HK-2 (cell line): ENCODE data around the gene METTL26.

Experiments
- DNase-seq: peaks from one replicate; pipeline ENCODE4 v3.0.0-alpha.2; 2018; ENCODE audit not compliant: unreplicated experiment

The METTL26 gene

DNA sequence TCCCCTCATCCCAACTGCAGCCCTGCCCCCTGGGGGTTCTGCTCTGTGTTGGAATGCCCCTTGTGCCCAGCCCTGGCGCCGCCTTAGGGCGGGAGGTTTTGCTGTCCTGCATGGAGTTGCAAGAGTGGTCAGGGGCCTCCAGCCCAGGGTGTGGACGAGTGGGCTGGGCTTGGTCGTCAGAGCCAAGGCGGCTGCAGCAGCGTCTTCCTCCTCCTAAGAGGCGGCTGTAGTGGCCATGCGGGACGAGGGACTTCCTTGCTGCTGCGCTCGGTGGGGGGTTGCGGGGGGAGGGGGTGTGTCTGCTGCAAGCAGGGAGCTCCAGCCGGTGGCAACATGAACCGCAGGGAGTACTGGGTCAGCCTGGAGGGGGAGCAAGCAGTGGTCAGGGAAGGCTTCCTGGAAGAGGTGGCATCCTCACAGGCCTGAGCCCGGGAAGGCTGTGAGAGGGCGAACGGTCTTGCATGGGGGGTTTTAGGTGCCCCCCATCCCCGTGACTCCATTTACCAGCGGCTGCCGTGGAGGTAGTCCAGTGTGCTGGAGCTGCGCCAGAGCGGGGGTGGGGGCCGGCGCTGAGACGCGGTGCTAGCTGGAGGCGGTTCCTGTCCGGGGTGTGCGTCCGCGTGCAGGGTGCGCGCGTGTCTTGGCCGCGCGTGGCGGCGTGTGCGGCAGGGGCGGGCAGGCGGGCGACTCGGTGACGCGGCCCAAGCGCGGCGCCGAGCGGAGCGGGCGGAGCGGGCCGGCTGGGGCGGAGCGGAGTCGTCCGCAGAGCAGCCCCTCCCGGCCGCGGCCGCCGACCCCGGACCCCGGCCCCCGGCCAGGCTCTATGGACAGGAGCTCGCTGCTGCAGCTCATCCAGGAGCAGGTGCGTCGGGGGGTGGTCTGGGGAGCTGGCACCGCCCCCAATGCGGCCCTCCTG lies 39.1 kb upstream of the METTL26 start, which contains the start of gene RHBDL1:
TSS of gene RHBDL1 (plus strand) at position 704 of the 916 bp plus-strand sequence. CDS start at position 824, 120 bp downstream.
- DNase-seq, result no peak

DNA sequence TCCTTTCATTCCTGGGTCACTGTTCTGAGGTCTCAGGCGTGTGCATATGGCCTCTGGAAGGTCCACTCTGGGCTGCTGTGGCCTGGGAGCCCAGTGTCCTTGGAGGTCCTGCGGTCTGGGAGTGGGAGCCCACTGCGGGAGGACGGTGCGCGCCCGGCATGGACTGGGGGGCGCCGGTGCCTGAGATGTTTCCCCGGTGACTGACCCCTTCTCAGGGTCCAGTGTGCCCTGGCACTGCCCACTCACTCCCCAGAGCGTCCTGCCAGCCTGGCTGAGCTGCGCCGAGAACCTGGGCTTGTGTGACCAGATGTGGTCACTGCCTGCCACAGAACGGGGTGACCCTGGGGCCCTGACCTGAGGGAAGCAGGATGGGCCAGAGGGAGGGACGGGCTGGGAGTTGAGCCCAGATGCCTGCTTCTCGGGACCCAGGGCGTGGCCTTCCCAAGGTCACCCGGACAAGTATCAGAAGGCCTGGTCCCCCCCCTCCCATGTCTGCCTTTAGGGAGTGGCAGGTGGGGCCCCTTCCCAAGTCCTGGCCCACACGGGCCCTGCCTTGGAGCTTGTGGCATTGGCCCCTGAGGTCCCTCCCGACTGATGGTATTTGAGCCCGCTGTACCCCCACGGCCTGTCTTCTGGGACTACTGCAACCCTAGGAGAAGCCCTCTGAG lies 38.2 kb upstream of the METTL26 start:
- DNase-seq, result no peak

DNA sequence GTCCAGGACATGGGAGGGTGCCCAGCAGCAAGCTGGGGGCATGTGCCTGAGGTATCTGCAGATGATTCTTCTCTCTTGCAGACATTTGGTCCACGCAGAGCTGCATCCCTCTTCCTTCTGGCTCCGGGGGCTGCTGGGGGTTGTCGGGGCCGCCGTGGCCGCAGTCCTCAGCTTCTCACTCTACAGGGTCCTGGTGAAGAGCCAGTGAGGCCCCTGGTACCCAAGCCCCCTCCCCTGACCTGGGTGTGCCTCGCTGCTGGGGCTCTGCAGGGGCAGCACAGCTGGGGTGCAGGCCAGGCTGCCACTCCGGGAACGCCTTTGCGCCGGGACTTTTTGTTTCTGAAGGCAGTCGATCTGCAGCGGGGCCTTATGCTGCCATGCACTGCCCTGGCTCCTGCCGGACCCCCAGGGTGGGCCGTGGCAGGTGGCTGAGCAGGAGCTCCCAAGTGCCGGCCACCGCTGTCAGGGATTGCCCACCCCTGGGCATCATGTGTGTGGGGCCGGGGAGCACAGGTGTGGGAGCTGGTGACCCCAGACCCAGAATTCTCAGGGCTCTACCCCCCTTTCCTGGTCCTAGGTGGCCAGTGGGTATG lies 37.4 kb upstream of the METTL26 start:
- DNase-seq, result no peak

DNA sequence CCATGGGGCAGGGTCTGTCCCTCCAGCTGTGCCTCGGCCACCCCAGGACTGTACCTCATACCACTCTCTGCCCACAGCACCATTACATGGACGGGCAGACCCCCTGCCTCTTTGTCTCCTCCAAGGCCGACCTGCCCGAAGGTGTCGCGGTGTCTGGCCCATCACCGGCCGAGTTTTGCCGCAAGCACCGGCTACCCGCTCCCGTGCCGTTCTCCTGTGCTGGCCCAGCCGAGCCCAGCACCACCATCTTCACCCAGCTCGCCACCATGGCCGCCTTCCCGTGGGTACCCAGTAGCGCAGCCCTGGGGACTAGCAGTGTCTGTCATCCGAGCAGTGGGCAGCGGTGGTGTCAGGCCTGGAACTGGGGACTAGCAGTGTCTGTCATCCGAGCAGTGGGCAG lies 36.7 kb upstream of the METTL26 start:
- no peak for DNase-seq

DNA sequence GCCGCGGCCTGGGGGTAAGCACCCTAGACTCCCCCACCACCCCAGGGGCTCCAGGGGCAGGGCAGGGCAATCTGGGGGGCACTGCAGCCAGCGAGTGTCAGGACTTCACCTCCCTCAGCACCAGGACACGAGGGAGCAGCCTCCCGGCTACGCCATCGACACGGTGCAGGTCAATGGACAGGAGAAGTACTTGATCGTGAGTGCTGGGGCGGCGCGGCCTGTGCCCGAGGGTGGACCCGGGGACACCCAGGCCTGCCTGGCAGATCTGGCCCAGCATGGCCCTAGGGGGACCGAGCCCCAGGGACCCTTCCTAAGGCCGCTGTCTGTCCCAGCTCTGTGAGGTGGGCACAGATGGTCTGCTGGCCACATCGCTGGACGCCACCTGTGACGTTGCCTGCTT lies 36.3 kb upstream of the METTL26 start:
- DNase-seq, result no peak

DNA sequence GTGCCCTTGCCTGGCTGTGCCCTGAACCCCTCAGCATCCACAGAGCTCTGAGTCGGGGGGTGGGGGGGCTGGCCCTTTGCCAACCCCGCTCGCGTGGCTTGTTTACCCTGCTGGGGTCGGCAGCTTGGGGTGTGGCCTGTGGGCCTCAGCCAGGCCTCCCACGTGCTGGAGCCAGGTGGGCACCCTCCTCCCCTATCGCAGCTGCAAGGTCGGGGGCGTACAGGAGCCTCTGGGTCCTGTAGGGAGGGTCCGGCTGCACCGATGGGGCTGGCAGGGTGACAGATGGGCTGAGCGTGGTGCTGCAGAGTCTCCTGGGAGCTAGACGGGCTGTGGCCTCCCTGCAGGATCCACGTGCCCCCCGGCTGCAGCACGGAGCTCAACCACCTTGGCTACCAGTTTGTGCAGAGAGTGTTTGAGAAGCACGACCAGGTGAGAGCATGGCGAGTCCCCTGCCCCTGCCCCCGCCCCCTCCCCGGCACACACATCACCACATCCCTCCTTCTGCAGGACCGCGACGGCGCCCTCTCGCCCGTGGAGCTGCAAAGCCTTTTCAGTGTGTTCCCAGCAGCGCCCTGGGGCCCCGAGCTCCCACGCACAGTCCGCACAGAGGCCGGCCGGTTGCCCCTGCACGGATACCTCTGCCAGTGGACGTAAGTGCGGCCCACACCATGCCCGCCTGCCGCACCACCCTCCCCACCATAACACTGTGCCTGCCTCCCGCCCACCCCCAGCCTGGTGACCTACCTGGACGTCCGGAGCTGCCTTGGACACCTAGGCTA lies 35.4 kb upstream of the METTL26 start:
- no peak for DNase-seq

DNA sequence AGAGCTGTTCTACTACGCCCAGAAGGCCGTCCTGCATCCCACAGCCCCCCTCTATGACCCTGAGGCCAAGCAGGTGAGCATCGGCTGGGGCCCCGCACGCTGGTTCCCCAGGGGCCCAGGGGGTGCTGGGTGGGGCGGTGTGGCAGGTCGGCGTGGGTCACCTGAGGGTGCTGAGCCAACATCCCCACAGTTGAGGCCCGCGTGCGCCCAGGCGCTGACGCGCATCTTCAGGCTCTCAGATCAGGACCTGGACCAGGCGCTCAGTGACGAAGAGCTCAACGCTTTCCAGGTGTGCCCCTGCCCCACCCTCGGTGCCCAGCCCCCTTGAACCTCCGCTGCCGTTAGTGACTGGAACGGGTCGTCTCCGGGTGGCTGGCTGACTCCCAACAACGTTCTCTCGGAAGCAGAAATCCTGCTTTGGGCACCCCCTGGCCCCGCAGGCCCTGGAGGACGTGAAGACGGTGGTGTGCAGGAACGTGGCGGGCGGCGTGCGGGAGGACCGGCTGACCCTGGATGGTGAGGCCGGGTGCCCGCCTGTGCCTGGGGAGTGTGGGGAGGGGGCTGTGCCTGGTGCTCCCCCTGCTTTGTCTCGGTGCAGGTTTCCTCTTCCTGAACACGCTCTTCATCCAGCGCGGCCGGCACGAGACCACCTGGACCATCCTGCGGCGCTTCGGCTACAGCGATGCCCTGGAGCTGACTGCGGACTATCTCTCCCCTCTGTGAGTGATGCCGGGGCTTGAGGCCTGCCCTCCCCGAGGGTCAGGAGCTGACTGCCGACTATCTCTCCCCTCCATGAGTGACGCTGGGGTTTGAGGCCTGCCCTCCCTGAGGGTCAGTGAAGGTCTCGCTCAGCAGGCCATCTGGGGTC lies 34.6 kb upstream of the METTL26 start:
- no peak for DNase-seq

DNA sequence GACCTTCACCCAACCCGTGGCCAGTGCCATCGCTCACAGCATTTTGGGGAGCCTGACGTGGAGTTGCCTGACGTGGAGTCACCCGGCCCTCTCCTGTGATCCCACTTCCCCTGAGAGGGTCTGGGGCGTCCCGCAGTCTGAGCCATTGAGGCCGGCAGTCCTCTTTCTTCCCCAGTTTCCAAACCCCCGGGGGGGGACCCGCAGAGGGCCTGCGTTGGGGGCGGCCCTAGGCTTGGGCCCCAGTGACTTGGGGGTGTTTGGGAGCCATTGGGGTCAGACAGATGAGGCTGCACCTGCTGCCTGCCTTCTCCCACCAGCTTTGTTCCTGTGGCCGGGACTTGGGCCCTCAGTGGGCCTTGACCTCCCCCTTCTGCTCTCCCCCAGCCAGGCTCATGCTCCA lies 33.6 kb upstream of the METTL26 start:
- DNase-seq, result no peak

DNA sequence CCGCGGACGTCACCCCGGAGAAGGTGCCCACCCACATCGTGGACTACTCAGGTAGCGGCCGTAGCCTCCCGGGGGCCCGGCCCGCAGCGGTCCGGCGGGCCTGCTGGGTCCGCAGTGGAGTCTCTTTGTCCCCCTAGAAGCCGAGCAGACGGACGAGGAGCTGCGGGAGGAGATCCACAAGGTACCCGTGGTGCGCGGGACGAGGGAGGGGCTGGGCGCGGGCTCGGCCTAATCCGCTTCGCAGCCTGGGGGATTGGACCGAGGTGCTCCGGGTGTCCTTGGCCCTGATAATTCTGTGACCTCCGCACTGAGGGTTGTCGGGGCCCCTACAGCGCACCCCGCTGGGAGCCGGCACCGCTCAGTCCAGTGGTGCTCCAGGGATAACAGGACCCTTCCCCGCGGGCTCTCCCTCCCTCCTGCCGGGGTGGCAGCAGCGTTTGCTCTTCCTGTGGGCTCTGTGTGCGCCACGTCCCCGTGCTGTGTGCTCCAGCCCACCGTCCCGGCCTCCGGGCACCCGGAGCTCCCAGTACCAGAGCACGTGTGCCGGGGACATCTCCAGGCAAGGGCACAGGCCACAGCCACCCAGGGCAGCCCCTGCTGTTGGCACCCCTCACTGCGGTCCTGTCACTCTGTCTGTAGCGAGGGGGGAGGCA lies 32.5 kb upstream of the METTL26 start:
- DNase-seq, result no peak

DNA sequence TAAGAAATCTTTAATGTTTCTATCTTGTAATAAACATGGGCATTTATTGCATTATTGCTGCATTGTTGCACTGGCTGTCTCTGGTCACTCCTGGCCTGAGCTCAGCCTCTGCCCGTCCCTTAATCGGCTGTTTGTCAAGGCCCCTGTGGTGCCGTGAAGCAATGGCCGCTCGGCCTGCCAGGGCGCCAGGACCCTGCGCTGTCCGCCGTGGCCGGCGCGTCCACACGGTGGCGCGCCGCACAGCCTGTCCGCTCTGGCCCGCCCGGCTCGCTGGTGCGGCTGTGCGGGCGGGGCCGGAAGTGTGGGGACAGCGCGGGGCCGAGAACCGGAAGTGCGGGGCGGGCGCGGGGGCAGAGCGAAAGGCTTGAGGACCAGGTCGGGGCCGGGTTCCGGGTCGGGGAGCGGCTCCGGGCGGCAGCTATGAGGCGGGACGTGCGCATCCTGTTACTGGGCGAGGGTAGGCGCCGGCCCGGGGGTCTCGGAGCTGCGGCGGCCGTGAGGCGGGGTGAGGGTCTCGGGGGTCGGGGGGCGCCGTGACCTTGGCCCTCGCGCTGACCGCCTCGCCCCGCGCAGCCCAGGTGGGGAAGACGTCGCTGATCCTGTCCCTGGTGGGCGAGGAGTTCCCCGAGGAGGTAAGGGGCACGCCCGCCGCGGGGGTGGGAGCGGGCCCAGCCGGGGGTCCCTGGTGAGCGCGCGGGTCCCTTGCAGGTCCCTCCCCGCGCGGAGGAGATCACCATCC lies 31.8 kb upstream of the METTL26 start, which contains the start of gene RHOT2:
TSS of gene RHOT2 (plus strand) at position 353 of the 739 bp plus-strand sequence. CDS start at position 421, 68 bp downstream.
- DNase-seq, result peak; percentile 88

DNA sequence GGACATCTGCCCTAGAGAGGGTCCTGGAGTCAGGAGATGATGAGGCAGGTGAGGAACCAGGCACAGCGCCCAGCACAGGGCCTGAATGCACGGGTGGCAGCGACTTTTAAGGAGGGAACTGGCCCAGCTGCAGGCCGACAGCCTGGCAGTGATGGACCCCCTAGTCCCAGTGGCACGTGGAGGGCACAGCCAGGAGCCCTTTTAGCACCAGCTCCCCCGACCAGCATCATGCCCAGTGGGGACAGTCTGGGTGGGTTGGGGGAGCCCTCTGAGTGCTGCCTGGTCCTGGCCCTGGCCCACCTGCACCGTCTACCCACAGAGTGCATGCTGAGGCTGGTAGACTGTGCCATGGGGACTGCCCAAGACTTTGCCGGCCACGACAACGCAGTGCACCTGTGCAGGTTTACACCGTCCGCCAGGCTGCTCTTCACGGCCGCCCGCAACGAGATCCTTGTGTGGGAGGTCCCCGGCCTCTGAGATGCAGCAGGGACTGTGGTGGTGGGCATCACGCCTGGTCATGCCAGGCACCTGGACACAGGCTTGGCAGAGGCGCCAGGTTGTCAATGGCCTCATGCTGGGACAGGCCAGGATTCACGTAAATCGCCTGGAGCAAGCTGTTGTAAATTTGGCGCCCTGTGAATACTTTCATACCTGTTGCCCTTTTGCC lies 31.1 kb upstream of the METTL26 start:
- no peak for DNase-seq

DNA sequence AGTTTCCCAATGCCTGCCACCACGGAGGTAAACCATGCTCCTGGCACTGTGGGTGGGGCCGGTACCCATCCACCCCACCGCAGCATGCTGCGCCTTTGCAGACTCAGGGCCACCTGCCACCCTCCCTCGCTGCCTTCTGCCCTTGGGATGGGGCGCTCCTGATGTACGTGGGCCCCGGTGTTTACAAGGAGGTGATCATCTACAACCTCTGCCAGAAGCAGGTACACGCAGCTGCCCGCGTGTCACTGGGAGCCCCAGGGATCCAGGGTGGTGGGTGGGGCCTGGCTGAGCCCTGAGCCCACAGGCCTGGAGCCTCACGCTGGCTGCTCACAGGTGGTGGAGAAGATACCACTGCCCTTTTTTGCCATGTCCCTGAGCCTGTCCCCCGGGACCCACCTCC lies 30.5 kb upstream of the METTL26 start:
- no peak for DNase-seq

DNA sequence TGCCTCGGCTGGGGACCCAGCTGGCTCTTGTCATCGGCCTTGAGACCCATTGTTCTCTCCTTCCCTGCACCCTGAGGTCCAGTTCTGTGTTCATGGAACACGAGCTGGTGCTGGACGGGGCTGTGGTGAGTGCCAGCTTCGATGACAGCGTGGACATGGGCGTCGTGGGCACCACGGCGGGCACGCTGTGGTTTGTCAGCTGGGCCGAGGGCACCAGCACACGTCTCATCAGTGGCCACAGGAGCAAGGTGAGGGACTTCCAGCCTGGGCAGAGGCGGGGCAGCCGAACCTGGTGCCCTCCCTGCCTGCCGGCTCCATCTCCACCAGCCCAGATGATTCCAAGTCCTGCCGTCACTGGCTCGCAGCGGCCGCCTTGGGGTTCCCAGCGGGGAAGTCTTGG lies 26.5 kb upstream of the METTL26 start:
- no peak for DNase-seq

DNA sequence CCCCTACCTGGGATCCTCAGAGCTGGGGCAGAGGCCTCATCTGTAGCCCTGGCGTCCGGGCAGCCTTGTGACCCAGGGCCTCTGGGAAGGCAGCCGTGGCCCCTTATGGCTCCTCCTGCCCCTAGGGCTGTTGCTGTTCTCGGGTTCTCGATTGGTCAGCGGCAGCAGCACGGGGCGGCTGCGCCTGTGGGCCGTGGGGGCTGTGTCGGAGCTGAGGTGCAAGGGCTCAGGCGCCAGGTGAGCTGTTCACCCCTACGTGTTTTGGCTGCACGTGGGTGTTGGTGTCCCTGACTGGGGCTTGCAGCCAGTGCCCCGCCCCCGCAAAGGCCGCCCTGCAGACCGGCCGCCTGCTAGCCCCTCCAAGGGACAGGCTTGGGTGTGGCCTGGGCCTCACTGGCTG lies 26.0 kb upstream of the METTL26 start:
- DNase-seq, result no peak

DNA sequence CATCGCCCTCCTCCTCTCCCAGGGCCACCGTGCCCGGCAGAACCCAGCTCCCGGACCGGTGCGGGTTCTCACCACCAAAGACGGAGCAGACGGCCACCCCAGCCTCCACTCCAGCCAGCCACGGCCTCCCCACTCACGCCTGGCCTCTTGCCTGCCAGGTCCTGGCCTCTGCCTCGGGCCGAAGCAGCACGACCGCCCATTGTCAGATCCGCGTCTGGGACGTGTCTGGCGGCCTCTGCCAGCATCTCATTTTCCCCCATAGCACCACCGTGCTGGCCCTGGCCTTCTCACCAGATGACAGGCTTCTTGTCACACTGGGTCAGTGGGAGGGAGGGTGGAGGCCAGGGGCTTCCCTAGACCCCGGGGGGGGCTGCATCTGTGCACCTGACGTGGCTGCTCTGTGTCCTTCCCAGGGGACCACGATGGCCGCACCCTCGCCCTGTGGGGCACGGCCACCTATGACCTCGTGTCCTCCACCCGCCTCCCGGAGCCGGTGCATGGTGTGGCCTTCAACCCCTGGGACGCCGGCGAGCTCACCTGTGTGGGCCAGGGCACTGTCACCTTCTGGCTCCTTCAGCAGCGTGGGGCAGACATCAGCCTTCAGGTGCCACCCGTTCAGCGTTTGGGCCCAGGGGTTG lies 25.2 kb upstream of the METTL26 start:
- DNase-seq, result no peak

DNA sequence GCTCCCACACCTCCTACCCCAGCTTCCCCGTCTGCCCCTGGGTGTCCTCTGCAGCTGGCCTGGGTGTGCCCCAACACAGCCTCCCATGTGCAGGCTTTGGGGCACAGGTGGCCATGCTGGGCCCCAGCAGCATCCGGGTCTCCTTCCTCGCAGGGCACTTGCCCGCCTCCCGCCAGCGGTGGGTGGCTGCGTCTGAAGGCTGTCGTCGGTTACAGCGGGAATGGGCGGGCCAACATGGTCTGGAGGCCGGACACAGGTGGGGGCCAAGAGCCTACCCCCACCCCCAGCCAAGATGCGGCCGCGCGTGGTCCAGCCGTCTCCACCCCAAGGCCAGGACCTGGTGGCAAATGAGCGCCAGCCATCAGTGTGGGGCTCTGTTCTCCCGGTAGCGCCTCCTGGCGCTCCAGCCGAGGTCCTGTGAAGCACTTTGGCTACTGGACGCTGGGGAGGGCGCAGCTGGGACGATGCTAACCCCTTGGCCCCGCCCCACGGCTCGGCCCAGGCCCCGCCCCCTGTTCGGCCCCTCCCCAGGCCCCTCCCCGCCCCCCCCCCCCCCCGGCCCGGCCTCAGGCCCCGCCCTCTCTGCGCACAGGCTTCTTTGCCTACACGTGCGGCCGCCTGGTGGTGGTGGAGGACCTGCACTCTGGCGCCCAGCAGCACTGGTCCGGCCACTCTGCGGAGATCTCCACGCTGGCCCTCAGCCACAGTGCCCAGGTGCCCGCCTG lies 24.5 kb upstream of the METTL26 start:
- DNase-seq, result no peak

DNA sequence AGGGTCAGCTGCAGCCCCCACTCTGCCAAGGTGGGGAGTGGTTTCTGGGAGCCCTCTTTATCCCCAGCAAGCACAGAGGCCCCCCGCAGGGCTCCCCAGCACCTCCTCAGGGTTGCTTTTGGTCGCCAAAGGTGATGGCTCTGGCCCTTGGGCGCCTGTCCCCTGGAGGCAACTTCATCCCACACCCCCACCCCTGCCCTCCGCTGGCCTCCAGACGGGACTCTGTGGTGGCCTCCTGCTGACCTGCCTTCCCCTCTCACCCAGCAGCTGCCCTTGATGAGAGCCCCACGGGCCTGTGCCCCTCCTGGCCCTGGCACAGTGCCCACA lies 24.0 kb upstream of the METTL26 start:
- no peak for DNase-seq

DNA sequence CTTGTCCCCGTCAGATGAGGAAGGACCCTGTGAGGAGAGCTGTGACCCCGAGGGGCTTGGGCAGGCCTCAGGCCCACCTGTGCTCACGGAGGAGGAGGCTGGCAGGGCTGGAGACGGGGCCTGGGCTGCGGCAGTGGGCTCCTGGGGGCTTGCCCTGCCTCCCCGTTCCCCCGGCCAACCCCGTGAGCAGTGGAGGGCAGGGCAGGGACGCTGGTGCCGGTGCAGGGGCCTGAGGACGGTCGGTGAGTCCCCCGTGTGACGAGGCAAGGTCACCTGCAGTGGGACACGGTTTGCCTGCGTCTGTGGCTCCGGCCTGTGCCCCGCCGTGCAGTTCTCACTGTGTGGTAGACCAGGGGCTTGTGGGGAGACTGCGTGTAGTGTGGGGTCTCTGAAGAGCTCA lies 23.5 kb upstream of the METTL26 start:
- no peak for DNase-seq
